ENCODE measurements around the gene JAZF1. TPM values are rescaled to one million over a fixed set of nuclear protein-coding genes. Genes with fewer than 3 reads are reported as not detected.
A peak's percentile ranks its signal among the peaks of the same experiment; 100 is the strongest.

JAZF1 gene
- total and polyA plus RNA-seq, 2 of the 8 experiments (the other 6 are each of a cell fraction or from before 2014, with no cell fraction given): 2.6 to 21.8 TPM

DNA sequence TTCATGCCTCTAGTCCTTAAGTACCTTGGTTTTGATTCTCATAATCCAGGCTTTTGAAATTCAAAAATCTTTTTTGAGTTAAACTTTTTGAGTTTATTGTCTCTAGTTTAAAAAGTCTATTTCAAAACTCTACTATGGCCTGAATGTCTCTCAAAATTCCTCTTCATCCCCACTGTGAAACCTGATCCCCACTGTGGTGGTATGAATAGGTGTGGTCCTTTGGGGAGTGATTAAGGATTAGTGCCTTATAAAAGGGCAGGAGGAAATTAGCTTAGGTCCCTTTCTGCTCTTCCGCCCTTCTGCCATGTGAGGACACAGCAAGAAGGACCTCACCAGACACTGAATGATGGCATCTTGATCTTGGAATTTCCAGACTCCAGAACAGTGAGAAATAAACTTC is 44.1 kb upstream of the JAZF1 start:
- POLR2A ChIA-PET (ENCODE audit: partially characterized antibody): no interaction called here
- TF ChIP-seq CBX8 (IDR thresholded peaks at IDR 0.05; ENCODE audit: borderline replicate concordance, low read depth, low read length): no peak
- TF ChIP-seq RBBP5 (IDR thresholded peaks at IDR 0.05; ENCODE audit: borderline replicate concordance, low read depth, low read length): no peak
- TF ChIP-seq RXRA (IDR thresholded peaks at IDR 0.05; ENCODE audit: insufficient read depth, low read depth, low read length): no peak
- no peak for TF ChIP-seq PHF8 (conservative IDR thresholded peaks at IDR 0.05; ENCODE audit: low read depth, low read length)
- no peak for TF ChIP-seq SUZ12 (IDR thresholded peaks at IDR 0.05; ENCODE audit: low read length)
- TF ChIP-seq, protein P1, sequence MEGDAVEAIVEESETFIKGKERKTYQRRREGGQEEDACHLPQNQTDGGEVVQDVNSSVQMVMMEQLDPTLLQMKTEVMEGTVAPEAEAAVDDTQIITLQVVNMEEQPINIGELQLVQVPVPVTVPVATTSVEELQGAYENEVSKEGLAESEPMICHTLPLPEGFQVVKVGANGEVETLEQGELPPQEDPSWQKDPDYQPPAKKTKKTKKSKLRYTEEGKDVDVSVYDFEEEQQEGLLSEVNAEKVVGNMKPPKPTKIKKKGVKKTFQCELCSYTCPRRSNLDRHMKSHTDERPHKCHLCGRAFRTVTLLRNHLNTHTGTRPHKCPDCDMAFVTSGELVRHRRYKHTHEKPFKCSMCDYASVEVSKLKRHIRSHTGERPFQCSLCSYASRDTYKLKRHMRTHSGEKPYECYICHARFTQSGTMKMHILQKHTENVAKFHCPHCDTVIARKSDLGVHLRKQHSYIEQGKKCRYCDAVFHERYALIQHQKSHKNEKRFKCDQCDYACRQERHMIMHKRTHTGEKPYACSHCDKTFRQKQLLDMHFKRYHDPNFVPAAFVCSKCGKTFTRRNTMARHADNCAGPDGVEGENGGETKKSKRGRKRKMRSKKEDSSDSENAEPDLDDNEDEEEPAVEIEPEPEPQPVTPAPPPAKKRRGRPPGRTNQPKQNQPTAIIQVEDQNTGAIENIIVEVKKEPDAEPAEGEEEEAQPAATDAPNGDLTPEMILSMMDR (IDR thresholded peaks at IDR 0.05; ENCODE audit: control extremely low read depth in 1 of 3, insufficient read depth in 1 of 3, low read depth in 1 of 3, low read length in 3 of 3): no peak
- no peak for TF ChIP-seq SIN3A (conservative IDR thresholded peaks at IDR 0.05 in 1 of 2, IDR thresholded peaks at IDR 0.05 in 1 of 2; ENCODE audit: low read depth in 1 of 2, low read length in 2 of 2)
- no peak for TF ChIP-seq NANOG (IDR thresholded peaks at IDR 0.05; ENCODE audit: insufficient read depth, low read depth, low read length, poor library complexity, severe bottlenecking)
- TF ChIP-seq POU5F1 (IDR thresholded peaks at IDR 0.05; ENCODE audit: low read depth, low read length): no peak
- no peak for TF ChIP-seq SP1 (IDR thresholded peaks at IDR 0.05; ENCODE audit: low read depth, low read length)
- no peak for TF ChIP-seq SP4 (IDR thresholded peaks at IDR 0.05; ENCODE audit: low read length)

More for the DNA sequence above, 44.1 kb upstream of the JAZF1 start:
- H2BK15ac ChIP-seq (ENCODE audit: low read length): no peak overlapping the region
- H3K27me3 ChIP-seq (replicated peaks in 1 of 4; ENCODE audit: control insufficient read depth in 3 of 4, extremely low read depth in 1 of 4, insufficient read depth in 3 of 4, low read length in 3 of 4): no peaks in the 10 kb centered on the region
- H2AFZ ChIP-seq (ENCODE audit: low read length): 0 out of 2 replicates have a peak overlapping the region, but pooled peaks have one; percentile 23
- H3K79me1 ChIP-seq (ENCODE audit: low read depth, low read length): no peaks in the 10 kb centered on the region
- no peak overlapping the region for H4K91ac ChIP-seq (replicated peaks; ENCODE audit: insufficient read length, low read length)
- 59% methylated on average over 1 of the region's 1 CpG; no CpG with 5 or more reads in 1 of the 2 experiments for WGBS, 2 experiments (ENCODE audit: extremely low coverage in 1 of 2, insufficient coverage in 1 of 2, insufficient read length in 1 of 2, insufficient replicate concordance in 2 of 2, low coverage in 1 of 2, low lambda C conversion rate in 2 of 2, missing lambda C conversion rate in 1 of 2)
- FAIRE-seq: no peak
- H3K4ac ChIP-seq (replicated peaks; ENCODE audit: insufficient read length, low read depth, low read length): no peak overlapping the region
- no peak overlapping the region for H3K9ac ChIP-seq (replicated peaks in 1 of 4; ENCODE audit: extremely low read depth in 1 of 4, low read depth in 3 of 4, low read length in 3 of 4)
- no peak overlapping the region for H3K56ac ChIP-seq (replicated peaks; ENCODE audit: insufficient read length, low read depth, low read length)
- no peaks in the 10 kb centered on the region for H3K79me2 ChIP-seq (ENCODE audit: control insufficient read depth in 1 of 2, insufficient read depth in 2 of 2, low read length in 2 of 2)
- no peaks in the 10 kb centered on the region for H3K36me3 ChIP-seq (ENCODE audit: control insufficient read depth in 2 of 4, insufficient read depth in 4 of 4, low read length in 3 of 4)
- peaks cover 0 to 2% of the 10 kb centered on the region in 2 experiments; a peak in 1 of 4 replicates for H3K9me3 ChIP-seq (ENCODE audit: insufficient read depth in 2 of 2, low read depth in 1 of 2, low read length in 1 of 2)
- peak overlapping the region in 1 of 2 experiments; percentile 7; a peak in 2 of 4 replicates for H3K4me2 ChIP-seq (ENCODE audit: insufficient read depth in 1 of 2, low read depth in 2 of 2, low read length in 2 of 2)
- no peak overlapping the region for H3K4me3 ChIP-seq (ENCODE audit: extremely low read depth in 1 of 4, insufficient read depth in 2 of 4, low read depth in 3 of 4, low read length in 4 of 4)
- no peaks in the 10 kb centered on the region for H3K23me2 ChIP-seq (ENCODE audit: low read depth, low read length)
- no peak for DNase-seq (ENCODE audit: low read depth in 1 of 2, low spot score in 2 of 2)
- no peak overlapping the region for H4K8ac ChIP-seq (ENCODE audit: extremely low read depth, insufficient read depth, low read length)
- H3K14ac ChIP-seq (ENCODE audit: insufficient read length): no peak overlapping the region
- H2BK20ac ChIP-seq (ENCODE audit: low read length): no peak overlapping the region
- no peaks in the 10 kb centered on the region for H4K20me1 ChIP-seq (replicated peaks in 1 of 2; ENCODE audit: control insufficient read depth in 1 of 2, insufficient read depth in 2 of 2, low read length in 2 of 2)
- H3K27ac ChIP-seq (ENCODE audit: low read depth, low read length): no peak overlapping the region
- H2BK120ac ChIP-seq (replicated peaks; ENCODE audit: low read depth, low read length): no peak overlapping the region
- no peak overlapping the region for H2AK5ac ChIP-seq (ENCODE audit: low read depth, low read length)
- H3K18ac ChIP-seq (ENCODE audit: extremely low read depth, low read length): no peak overlapping the region
- H4K5ac ChIP-seq (ENCODE audit: insufficient read length, low read depth, low read length): no peak overlapping the region
- CTCF ChIA-PET (ENCODE audit: partially characterized antibody): interaction anchor here (0.5 to 1.3 kb wide), 2 partner anchors 20 to 99 kb away, joined by 3 read pairs; no protein-coding TSS in a partner anchor
- H3K23ac ChIP-seq (ENCODE audit: insufficient read length): no peak overlapping the region
- H2BK5ac ChIP-seq (ENCODE audit: low read depth, low read length): no peak overlapping the region
- H2BK12ac ChIP-seq (ENCODE audit: low read depth, low read length): 0 out of 2 replicates have a peak overlapping the region, but pooled peaks have one; percentile 85
- H3K4me1 ChIP-seq (replicated peaks in 1 of 4; ENCODE audit: control insufficient read depth in 3 of 4, insufficient read depth in 4 of 4, low read length in 3 of 4): peaks cover 5 to 14% (median 10%) of the 10 kb centered on the region in 4 experiments; a peak in 5 of 7 replicates

Measured in H1 (cell line).